Neutrophil (primary cell): Measurements from ENCODE around the gene SEMA3E.

Source experiments
- H3K27ac ChIP-seq: fragments of 200-600 bp; sonication (generic); 2 replicates; pipeline ENCODE4 v1.5.1; 2016; ENCODE audit warnings: mild to moderate bottlenecking, moderate library complexity
- H3K27me3 ChIP-seq: fragments of 200-600 bp; sonication (generic); 2 replicates; pipeline ENCODE4 v1.6.0; 2016; ENCODE audit warnings: mild to moderate bottlenecking
- H3K36me3 ChIP-seq: fragments of 200-600 bp; sonication (generic); 2 replicates; pipeline ENCODE4 v1.5.1; 2017
- H3K4me1 ChIP-seq, 2 experiments: fragments of 200-600 bp in 1 of 2; sonication (generic) in 1 of 2; 1 replicate in 1 of 2; 2 replicates in 1 of 2; pipeline versions ENCODE4 v1.5.1 to v1.6.1; 2013 to 2016; ENCODE audit warnings: low read depth in 1 of 2, low read length in 1 of 2, mild to moderate bottlenecking in 1 of 2, moderate library complexity in 1 of 2; ENCODE audit not compliant: control insufficient read depth in 1 of 2, insufficient read depth in 1 of 2
- H3K4me3 ChIP-seq, 2 experiments: fragments of 200-600 bp in 1 of 2; sonication (generic) in 1 of 2; 1 replicate in 1 of 2; 2 replicates in 1 of 2; pipeline ENCODE4 v1.5.1; 2013 to 2016; ENCODE audit warnings: low read depth in 1 of 2, low read length in 1 of 2, mild to moderate bottlenecking in 1 of 2, moderate library complexity in 1 of 2
- H3K9me3 ChIP-seq: fragments of 200-600 bp; sonication (generic); 2 replicates; pipeline ENCODE4 v1.5.1; 2016
- TF ChIP-seq, protein P1 (sequence below): fragments of 200-600 bp; sonication (generic); IDR thresholded peaks from 2 replicates; pipeline ENCODE4 v1.5.1; 2016; ENCODE audit warnings: antibody characterized with exemption

Gene SEMA3E

GRCh38 chr7:83325083-83325482 lies 323.9 kb downstream of the SEMA3E start:
- Histone ChIP-seq H3K27me3 (no peaks in the 10 kb centered on the region), H3K4me1 (no peaks in the 10 kb centered on the region)
- TF ChIP-seq, protein P1, sequence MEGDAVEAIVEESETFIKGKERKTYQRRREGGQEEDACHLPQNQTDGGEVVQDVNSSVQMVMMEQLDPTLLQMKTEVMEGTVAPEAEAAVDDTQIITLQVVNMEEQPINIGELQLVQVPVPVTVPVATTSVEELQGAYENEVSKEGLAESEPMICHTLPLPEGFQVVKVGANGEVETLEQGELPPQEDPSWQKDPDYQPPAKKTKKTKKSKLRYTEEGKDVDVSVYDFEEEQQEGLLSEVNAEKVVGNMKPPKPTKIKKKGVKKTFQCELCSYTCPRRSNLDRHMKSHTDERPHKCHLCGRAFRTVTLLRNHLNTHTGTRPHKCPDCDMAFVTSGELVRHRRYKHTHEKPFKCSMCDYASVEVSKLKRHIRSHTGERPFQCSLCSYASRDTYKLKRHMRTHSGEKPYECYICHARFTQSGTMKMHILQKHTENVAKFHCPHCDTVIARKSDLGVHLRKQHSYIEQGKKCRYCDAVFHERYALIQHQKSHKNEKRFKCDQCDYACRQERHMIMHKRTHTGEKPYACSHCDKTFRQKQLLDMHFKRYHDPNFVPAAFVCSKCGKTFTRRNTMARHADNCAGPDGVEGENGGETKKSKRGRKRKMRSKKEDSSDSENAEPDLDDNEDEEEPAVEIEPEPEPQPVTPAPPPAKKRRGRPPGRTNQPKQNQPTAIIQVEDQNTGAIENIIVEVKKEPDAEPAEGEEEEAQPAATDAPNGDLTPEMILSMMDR, result no peak

GRCh38 chr7:83324596-83324995 lies 324.3 kb downstream of the SEMA3E start:
- Histone ChIP-seq H3K4me1 (no peaks in the 10 kb centered on the region), H3K36me3 (no peaks in the 10 kb centered on the region), H3K4me3 (no peak overlapping the region), H3K27ac (no peak overlapping the region), H3K27me3 (no peaks in the 10 kb centered on the region), H3K9me3 (no peaks in the 10 kb centered on the region)
- TF ChIP-seq, protein P1, result no peak

More at GRCh38 chr7:83325083-83325482, 323.9 kb downstream of the SEMA3E start:
- Histone ChIP-seq H3K9me3 (no peaks in the 10 kb centered on the region), H3K4me3 (no peak overlapping the region), H3K27ac (no peak overlapping the region), H3K36me3 (no peaks in the 10 kb centered on the region)

GRCh38 chr7:83321011-83321410 lies 327.9 kb downstream of the SEMA3E start:
- TF ChIP-seq, protein P1, result no peak
- no peaks in the 10 kb centered on the region for H3K27me3 ChIP-seq
- no peak overlapping the region for H3K4me3 ChIP-seq
- no peaks in the 10 kb centered on the region for H3K9me3 ChIP-seq
- H3K36me3 ChIP-seq, result no peaks in the 10 kb centered on the region
- H3K27ac ChIP-seq, result no peak overlapping the region
- H3K4me1 ChIP-seq, result no peaks in the 10 kb centered on the region

DNA sequence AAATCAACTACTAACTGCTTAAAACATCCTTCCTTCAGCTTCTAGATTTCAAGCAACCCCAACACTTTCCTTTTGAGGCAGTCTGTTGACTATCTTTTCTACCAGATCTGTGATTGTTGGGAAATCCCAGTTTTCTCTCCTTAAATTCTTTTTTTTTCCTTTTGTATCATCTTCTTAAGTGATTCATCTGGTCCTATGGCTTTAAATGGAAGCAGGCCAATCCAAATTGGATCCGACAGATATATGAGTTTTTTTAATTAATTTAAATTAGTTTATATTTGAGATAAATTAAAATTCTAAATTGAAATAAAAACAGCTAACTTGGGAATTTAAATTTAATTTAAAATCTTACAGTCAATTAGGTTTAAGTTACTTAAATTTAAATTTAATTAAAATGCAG lies 335.0 kb downstream of the SEMA3E start:
- TF ChIP-seq, protein P1, result no peak
- Histone ChIP-seq H3K4me3 (no peak overlapping the region), H3K9me3 (no peaks in the 10 kb centered on the region), H3K4me1 (no peaks in the 10 kb centered on the region), H3K27me3 (no peaks in the 10 kb centered on the region), H3K27ac (no peak overlapping the region), H3K36me3 (no peaks in the 10 kb centered on the region)
